OCI-LY1 (cell line): Measurements from ENCODE around the gene CD276.

Source experiments
- H2AFZ ChIP-seq: fragments of 200-600 bp; sonication (generic), shearing (Covaris generic); 2 replicates; pipeline ENCODE4 v1.6.0; 2014; ENCODE audit warnings: antibody characterized with exemption, mild to moderate bottlenecking, low read length
- H3F3A ChIP-seq: fragments of 200-600 bp; sonication (generic), shearing (Covaris generic); 2 replicates; pipeline ENCODE4 v1.6.0; 2014; ENCODE audit warnings: mild to moderate bottlenecking, antibody characterized with exemption, low read length, moderate library complexity; ENCODE audit not compliant: insufficient read depth
- H3K27ac ChIP-seq: fragments of 200-600 bp; sonication (generic); 2 replicates; pipeline ENCODE4 v1.5.1; 2014; ENCODE audit warnings: low read length, mixed run types, mild to moderate bottlenecking, low read depth; ENCODE audit not compliant: poor library complexity, severe bottlenecking
- H3K27me3 ChIP-seq: fragments of 200-600 bp; sonication (generic); 2 replicates; pipeline ENCODE4 v1.6.0; 2014; ENCODE audit warnings: antibody characterized with exemption, mild to moderate bottlenecking, low read length, moderate library complexity; ENCODE audit not compliant: insufficient read depth
- H3K36me3 ChIP-seq: fragments of 200-600 bp; sonication (generic); 2 replicates; pipeline ENCODE4 v1.6.1; 2014; ENCODE audit warnings: mild to moderate bottlenecking, antibody characterized with exemption, low read length, moderate library complexity, mixed read lengths; ENCODE audit not compliant: insufficient read depth
- H3K4me1 ChIP-seq: fragments of 200-600 bp; sonication (generic); 2 replicates; pipeline ENCODE4 v1.5.1; 2014; ENCODE audit warnings: mild to moderate bottlenecking, low read length, moderate library complexity; ENCODE audit not compliant: insufficient read depth, severe bottlenecking
- H3K4me2 ChIP-seq: fragments of 200-600 bp; sonication (generic), shearing (Covaris generic); 2 replicates; pipeline ENCODE4 v1.6.1; 2014; ENCODE audit warnings: low read length
- H3K4me3 ChIP-seq: fragments of 200-600 bp; sonication (generic); 2 replicates; pipeline ENCODE4 v1.5.1; 2014; ENCODE audit warnings: low read length, low read depth, mild to moderate bottlenecking, mixed read lengths; ENCODE audit not compliant: poor library complexity, severe bottlenecking
- H3K79me2 ChIP-seq: fragments of 200-600 bp; shearing (Covaris generic); 2 replicates; pipeline ENCODE4 v1.6.1; 2016; ENCODE audit warnings: mixed run types, low read length, mixed read lengths; ENCODE audit not compliant: insufficient read depth
- H3K9ac ChIP-seq: fragments of 200-600 bp; sonication (generic), shearing (Covaris generic); 2 replicates; pipeline ENCODE4 v1.6.1; 2014; ENCODE audit warnings: mild to moderate bottlenecking, low read length, mixed read lengths
- H3K9me2 ChIP-seq: fragments of 200-600 bp; sonication (generic), shearing (Covaris generic); 2 replicates; pipeline ENCODE4 v1.6.1; 2014; ENCODE audit warnings: low read depth, mild to moderate bottlenecking, low read length, mixed read lengths
- H3K9me3 ChIP-seq: fragments of 200-600 bp; shearing (Covaris generic); 2 replicates; pipeline ENCODE4 v1.6.1; 2014; ENCODE audit warnings: low read length, mixed read lengths
- H4K20me1 ChIP-seq: fragments of 200-600 bp; sonication (generic), shearing (Covaris generic); 2 replicates; pipeline ENCODE4 v1.6.0; 2016; ENCODE audit warnings: mild to moderate bottlenecking, low read length; ENCODE audit not compliant: insufficient read depth
- EZH2 ChIP-seq: fragments of 200-600 bp; sonication (generic), shearing (Covaris generic); IDR thresholded peaks from 2 replicates; pipeline ENCODE4 v1.8.0; 2017; ENCODE audit warnings: borderline replicate concordance, mixed run types, mild to moderate bottlenecking, antibody characterized with exemption, low read length, moderate library complexity, mixed read lengths
- TF ChIP-seq, protein P1 (sequence below): fragments of 200-600 bp; sonication (generic), shearing (Covaris generic); IDR thresholded peaks from 2 replicates; pipeline ENCODE4 v1.5.1; 2017; ENCODE audit warnings: mild to moderate bottlenecking, antibody characterized with exemption, low read length, moderate library complexity, mixed read lengths

CD276 gene

GRCh38 chr15:73737535-73737934, 53.4 kb downstream of the CD276 start:
- TF ChIP-seq, protein P1, sequence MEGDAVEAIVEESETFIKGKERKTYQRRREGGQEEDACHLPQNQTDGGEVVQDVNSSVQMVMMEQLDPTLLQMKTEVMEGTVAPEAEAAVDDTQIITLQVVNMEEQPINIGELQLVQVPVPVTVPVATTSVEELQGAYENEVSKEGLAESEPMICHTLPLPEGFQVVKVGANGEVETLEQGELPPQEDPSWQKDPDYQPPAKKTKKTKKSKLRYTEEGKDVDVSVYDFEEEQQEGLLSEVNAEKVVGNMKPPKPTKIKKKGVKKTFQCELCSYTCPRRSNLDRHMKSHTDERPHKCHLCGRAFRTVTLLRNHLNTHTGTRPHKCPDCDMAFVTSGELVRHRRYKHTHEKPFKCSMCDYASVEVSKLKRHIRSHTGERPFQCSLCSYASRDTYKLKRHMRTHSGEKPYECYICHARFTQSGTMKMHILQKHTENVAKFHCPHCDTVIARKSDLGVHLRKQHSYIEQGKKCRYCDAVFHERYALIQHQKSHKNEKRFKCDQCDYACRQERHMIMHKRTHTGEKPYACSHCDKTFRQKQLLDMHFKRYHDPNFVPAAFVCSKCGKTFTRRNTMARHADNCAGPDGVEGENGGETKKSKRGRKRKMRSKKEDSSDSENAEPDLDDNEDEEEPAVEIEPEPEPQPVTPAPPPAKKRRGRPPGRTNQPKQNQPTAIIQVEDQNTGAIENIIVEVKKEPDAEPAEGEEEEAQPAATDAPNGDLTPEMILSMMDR, result no peak
- TF ChIP-seq EZH2, result no peak
- no peak overlapping the region for H3K27ac ChIP-seq
- H3K9me3 ChIP-seq, result no peaks in the 10 kb centered on the region
- H3K9me2 ChIP-seq, result no peaks in the 10 kb centered on the region
- H3K4me2 ChIP-seq, result no peak overlapping the region
- H3K4me1 ChIP-seq, result no peaks in the 10 kb centered on the region
- no peaks in the 10 kb centered on the region for H3K27me3 ChIP-seq
- no peak overlapping the region for H3K9ac ChIP-seq
- no peaks in the 10 kb centered on the region for H3K36me3 ChIP-seq
- H3K4me3 ChIP-seq, result no peak overlapping the region
- no peaks in the 10 kb centered on the region for H3F3A ChIP-seq
- H4K20me1 ChIP-seq, result no peaks in the 10 kb centered on the region
- H2AFZ ChIP-seq, result no peak overlapping the region
- no peaks in the 10 kb centered on the region for H3K79me2 ChIP-seq

DNA sequence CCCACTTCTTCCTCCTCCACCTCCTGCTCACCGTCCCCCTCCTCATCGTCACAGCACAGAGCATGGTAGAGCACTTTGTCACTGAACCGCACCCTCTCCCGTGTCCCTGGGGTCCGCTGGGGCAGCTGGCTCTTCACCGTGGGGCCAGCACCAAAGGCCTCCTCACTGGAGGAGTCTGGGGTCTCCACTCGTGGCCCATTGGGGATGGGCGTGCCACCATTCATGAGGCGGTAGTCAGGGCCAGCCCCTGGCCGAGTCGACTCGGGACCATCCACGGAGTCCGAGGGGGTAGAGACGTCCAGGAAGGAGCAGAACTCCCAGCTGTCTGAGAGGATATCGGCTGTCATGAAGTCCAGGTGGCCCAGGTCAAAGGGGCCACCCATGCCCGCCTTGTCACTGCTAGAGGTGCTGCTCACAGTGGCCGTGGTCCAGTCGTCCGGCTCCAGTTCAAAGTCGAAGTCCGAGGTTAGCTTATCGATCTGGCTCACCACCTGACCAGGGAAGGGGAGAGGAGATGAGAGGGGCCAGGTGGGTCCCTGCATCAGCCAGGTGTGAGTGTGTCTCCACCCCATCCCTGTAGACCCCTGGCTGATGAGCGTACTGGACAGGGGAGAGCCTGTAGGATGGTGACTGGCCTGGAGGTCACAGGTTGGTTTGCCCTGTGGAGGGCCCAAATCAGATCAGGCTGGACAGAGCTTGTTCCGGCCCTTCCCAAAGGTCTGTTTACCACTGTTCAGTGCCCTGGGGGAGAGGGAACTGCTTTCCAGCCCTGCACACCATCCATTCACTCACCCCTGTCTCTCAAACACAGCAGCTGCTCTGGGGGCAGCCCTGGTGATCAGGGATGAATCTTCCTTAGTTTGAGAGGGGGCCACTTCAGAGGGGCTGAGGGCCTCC, 56.2 kb downstream of the CD276 start:
- no peak overlapping the region for H3K9ac ChIP-seq
- H3K36me3 ChIP-seq, result no peaks in the 10 kb centered on the region
- H4K20me1 ChIP-seq, result no peaks in the 10 kb centered on the region
- TF ChIP-seq, protein P1, result no peak
- no peak for TF ChIP-seq EZH2
- H3K4me1 ChIP-seq, result no peaks in the 10 kb centered on the region
- no peaks in the 10 kb centered on the region for H3K9me3 ChIP-seq
- H3K4me3 ChIP-seq, result no peak overlapping the region
- H3K4me2 ChIP-seq, result no peak overlapping the region
- H3F3A ChIP-seq, result no peaks in the 10 kb centered on the region
- H3K79me2 ChIP-seq, result no peaks in the 10 kb centered on the region
- no peaks in the 10 kb centered on the region for H3K9me2 ChIP-seq
- no peaks in the 10 kb centered on the region for H3K27me3 ChIP-seq
- no peak overlapping the region for H2AFZ ChIP-seq
- no peak overlapping the region for H3K27ac ChIP-seq

- no peaks in the 10 kb centered on the region for H3K79me2 ChIP-seq
- H3K4me3 ChIP-seq, result no peak overlapping the region
- no peaks in the 10 kb centered on the region for H3K9me3 ChIP-seq
- no peaks in the 10 kb centered on the region for H3K4me1 ChIP-seq
- H3K9me2 ChIP-seq, result no peaks in the 10 kb centered on the region
- H3K9ac ChIP-seq, result no peak overlapping the region
- no peaks in the 10 kb centered on the region for H3K36me3 ChIP-seq
- no peaks in the 10 kb centered on the region for H4K20me1 ChIP-seq
- H2AFZ ChIP-seq, result no peak overlapping the region
- no peaks in the 10 kb centered on the region for H3F3A ChIP-seq
- H3K27ac ChIP-seq, result no peak overlapping the region
- no peak overlapping the region for H3K4me2 ChIP-seq
- H3K27me3 ChIP-seq, result no peaks in the 10 kb centered on the region
- TF ChIP-seq, protein P1, result no peak
- TF ChIP-seq EZH2, result no peak
These were observed 57.2 kb downstream of the CD276 start for GRCh38 chr15:73741321-73741836.
